Coronary artery (tissue), 2 donors: ENCODE results near the gene ZNF184.

ENCODE experiments used
- DNase-seq: peaks from one replicate; pipeline ENCODE4 v3.0.0-alpha.2; 2017; ENCODE audit warnings: low spot score
- H3K27ac ChIP-seq, 2 donors: fragments of 200-600 bp; sonication (generic); one replicate each; pipeline ENCODE4 v1.5.1; 2016 to 2019
- H3K4me3 ChIP-seq: fragments of 200-600 bp; sonication (generic); 2 replicates; pipeline ENCODE4 v1.5.1; 2016; ENCODE audit warnings: mild to moderate bottlenecking, moderate library complexity
- CTCF ChIP-seq: fragments of 200-600 bp; sonication (generic); IDR thresholded peaks from one replicate; pipeline ENCODE4 v1.5.1; 2019; ENCODE audit warnings: antibody characterized with exemption

Gene ZNF184

GRCh38 chr6:27472617-27473400, at the start of gene ZNF184:
Gene ZNF184 (minus strand): TSS chr6:27473105. CDS start chr6:27472294, 811 bp downstream.
- H3K4me3 ChIP-seq, result peak within 1 kb of the TSS; percentile 86
- no peak for TF ChIP-seq CTCF
- peak; percentile 98 for DNase-seq
- peak within 1 kb of the TSS; percentile 70 to 92 for H3K27ac ChIP-seq

GRCh38 chr6:27518881-27519795, 46.2 kb upstream of the ZNF184 start:
- H3K27ac ChIP-seq, result peak overlapping the region; percentile 88 to 89
- DNase-seq, result no peak
- peak; percentile 54 for TF ChIP-seq CTCF
- H3K4me3 ChIP-seq, result peak overlapping the region; percentile 75

GRCh38 chr6:27517928-27518787, 45.3 kb upstream of the ZNF184 start:
- H3K4me3 ChIP-seq, result peak overlapping the region; percentile 75
- TF ChIP-seq CTCF, result no peak
- H3K27ac ChIP-seq, result peak overlapping the region; percentile 88 to 89
- DNase-seq, result no peak

- H3K4me3 ChIP-seq, result no peak overlapping the region
- no peak overlapping the region for H3K27ac ChIP-seq
- TF ChIP-seq CTCF, result no peak
- no peak for DNase-seq
Observed at GRCh38 chr6:27517238-27517637, 44.3 kb upstream of the ZNF184 start.

- H3K27ac ChIP-seq, result no peak overlapping the region
- no peak for TF ChIP-seq CTCF
- DNase-seq, result no peak
- H3K4me3 ChIP-seq, result peak overlapping the region; percentile 58
Observed at GRCh38 chr6:27514906-27515495, 42.1 kb upstream of the ZNF184 start.

- DNase-seq, result no peak
- TF ChIP-seq CTCF, result no peak
- H3K4me3 ChIP-seq, result no peak overlapping the region
- H3K27ac ChIP-seq, result no peak overlapping the region
Observed at GRCh38 chr6:27512525-27512924, 39.6 kb upstream of the ZNF184 start.
